ENCODE measurements around the gene TMSB10. TPM values are rescaled to one million over a fixed set of nuclear protein-coding genes. Genes with fewer than 3 reads are reported as not detected.
A peak's percentile ranks its signal among the peaks of the same experiment; 100 is the strongest.

The TMSB10 gene
- total and polyA plus RNA-seq, 2 experiments from 2014 or later: 834 to 2,942 TPM

DNA sequence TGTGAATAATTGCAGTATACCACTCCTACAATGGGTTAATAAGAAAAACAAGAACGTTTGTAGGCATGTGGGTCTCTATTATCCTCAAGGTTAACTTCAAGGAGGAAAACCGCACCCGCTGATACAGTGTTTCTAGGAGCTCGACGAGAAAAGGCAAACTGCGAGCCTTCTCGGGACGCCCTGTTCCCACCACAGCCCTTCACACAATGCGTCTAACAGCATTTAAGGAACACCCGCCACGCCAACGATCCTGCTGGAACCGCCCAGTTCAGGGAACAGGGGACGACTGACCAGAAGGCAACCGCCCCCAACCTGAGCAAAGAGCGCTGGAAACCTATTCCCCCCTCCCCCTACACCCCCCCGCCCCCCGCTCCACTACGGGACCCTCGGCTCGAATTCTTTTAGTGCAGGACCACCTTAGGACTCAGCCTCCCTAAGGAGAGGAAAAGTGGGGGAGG lies 710 bp upstream of the TMSB10 start:
- peak overlapping the region; percentile 92 for H3K4me2 ChIP-seq
- no peaks in the 10 kb centered on the region for H3K36me3 ChIP-seq (ENCODE audit: insufficient read depth)
- ATAC-seq: peak; percentile 64
- peaks cover 3% of the 10 kb centered on the region; the same call in 1 of the 2 replicates for H3F3A ChIP-seq (replicated peaks; ENCODE audit: low read depth)
- no peak for TF ChIP-seq ZNF331 (CRISPR knock-in tag; IDR thresholded peaks at IDR 0.05; ENCODE audit: low read depth)
- TF ChIP-seq, protein P1, sequence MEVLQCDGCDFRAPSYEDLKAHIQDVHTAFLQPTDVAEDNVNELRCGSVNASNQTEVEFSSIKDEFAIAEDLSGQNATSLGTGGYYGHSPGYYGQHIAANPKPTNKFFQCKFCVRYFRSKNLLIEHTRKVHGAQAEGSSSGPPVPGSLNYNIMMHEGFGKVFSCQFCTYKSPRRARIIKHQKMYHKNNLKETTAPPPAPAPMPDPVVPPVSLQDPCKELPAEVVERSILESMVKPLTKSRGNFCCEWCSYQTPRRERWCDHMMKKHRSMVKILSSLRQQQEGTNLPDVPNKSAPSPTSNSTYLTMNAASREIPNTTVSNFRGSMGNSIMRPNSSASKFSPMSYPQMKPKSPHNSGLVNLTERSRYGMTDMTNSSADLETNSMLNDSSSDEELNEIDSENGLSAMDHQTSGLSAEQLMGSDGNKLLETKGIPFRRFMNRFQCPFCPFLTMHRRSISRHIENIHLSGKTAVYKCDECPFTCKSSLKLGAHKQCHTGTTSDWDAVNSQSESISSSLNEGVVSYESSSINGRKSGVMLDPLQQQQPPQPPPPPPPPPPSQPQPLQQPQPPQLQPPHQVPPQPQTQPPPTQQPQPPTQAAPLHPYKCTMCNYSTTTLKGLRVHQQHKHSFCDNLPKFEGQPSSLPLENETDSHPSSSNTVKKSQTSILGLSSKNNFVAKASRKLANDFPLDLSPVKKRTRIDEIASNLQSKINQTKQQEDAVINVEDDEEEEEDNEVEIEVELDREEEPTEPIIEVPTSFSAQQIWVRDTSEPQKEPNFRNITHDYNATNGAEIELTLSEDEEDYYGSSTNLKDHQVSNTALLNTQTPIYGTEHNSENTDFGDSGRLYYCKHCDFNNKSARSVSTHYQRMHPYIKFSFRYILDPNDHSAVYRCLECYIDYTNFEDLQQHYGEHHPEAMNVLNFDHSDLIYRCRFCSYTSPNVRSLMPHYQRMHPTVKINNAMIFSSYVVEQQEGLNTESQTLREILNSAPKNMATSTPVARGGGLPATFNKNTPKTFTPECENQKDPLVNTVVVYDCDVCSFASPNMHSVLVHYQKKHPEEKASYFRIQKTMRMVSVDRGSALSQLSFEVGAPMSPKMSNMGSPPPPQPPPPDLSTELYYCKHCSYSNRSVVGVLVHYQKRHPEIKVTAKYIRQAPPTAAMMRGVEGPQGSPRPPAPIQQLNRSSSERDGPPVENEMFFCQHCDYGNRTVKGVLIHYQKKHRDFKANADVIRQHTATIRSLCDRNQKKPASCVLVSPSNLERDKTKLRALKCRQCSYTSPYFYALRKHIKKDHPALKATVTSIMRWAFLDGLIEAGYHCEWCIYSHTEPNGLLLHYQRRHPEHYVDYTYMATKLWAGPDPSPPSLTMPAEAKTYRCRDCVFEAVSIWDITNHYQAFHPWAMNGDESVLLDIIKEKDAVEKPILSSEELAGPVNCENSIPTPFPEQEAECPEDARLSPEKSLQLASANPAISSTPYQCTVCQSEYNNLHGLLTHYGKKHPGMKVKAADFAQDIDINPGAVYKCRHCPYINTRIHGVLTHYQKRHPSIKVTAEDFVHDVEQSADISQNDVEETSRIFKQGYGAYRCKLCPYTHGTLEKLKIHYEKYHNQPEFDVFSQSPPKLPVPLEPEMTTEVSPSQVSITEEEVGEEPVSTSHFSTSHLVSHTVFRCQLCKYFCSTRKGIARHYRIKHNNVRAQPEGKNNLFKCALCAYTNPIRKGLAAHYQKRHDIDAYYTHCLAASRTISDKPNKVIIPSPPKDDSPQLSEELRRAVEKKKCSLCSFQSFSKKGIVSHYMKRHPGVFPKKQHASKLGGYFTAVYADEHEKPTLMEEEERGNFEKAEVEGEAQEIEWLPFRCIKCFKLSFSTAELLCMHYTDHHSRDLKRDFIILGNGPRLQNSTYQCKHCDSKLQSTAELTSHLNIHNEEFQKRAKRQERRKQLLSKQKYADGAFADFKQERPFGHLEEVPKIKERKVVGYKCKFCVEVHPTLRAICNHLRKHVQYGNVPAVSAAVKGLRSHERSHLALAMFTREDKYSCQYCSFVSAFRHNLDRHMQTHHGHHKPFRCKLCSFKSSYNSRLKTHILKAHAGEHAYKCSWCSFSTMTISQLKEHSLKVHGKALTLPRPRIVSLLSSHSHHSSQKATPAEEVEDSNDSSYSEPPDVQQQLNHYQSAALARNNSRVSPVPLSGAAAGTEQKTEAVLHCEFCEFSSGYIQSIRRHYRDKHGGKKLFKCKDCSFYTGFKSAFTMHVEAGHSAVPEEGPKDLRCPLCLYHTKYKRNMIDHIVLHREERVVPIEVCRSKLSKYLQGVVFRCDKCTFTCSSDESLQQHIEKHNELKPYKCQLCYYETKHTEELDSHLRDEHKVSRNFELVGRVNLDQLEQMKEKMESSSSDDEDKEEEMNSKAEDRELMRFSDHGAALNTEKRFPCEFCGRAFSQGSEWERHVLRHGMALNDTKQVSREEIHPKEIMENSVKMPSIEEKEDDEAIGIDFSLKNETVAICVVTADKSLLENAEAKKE (CRISPR knock-in tag; IDR thresholded peaks at IDR 0.05): no peak
- TF ChIP-seq, protein P2, sequence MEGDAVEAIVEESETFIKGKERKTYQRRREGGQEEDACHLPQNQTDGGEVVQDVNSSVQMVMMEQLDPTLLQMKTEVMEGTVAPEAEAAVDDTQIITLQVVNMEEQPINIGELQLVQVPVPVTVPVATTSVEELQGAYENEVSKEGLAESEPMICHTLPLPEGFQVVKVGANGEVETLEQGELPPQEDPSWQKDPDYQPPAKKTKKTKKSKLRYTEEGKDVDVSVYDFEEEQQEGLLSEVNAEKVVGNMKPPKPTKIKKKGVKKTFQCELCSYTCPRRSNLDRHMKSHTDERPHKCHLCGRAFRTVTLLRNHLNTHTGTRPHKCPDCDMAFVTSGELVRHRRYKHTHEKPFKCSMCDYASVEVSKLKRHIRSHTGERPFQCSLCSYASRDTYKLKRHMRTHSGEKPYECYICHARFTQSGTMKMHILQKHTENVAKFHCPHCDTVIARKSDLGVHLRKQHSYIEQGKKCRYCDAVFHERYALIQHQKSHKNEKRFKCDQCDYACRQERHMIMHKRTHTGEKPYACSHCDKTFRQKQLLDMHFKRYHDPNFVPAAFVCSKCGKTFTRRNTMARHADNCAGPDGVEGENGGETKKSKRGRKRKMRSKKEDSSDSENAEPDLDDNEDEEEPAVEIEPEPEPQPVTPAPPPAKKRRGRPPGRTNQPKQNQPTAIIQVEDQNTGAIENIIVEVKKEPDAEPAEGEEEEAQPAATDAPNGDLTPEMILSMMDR (conservative IDR thresholded peaks at IDR 0.05; ENCODE audit: low read depth in 2 of 2): no peak
- no peak overlapping the region for H3K27ac Mint-ChIP-seq
- peaks cover 23% of the 10 kb centered on the region for H3K27me3 ChIP-seq (ENCODE audit: insufficient read depth)
- peaks cover 7% of the 10 kb centered on the region for H3K79me2 ChIP-seq (replicated peaks; ENCODE audit: insufficient read depth)
- peak overlapping the region; percentile 95 for H3K4me3 ChIP-seq
- H3K4me3 Mint-ChIP-seq: peak overlapping the region; percentile 83
- H3K4me1 Mint-ChIP-seq: peaks cover 21% of the 10 kb centered on the region; the same call in 2 of the 3 replicates
- no peaks in the 10 kb centered on the region for H4K20me1 ChIP-seq (replicated peaks; ENCODE audit: insufficient read depth)
- H2AFZ ChIP-seq: peak overlapping the region; percentile 89; the same call in 1 of the 2 replicates
- H3K9me2 ChIP-seq (ENCODE audit: insufficient read depth): peaks cover 8% of the 10 kb centered on the region
- peaks cover 4% of the 10 kb centered on the region; the same call in 2 of the 3 replicates for H3K9me3 Mint-ChIP-seq
- H3K27ac ChIP-seq (ENCODE audit: low read depth): no peak overlapping the region
- peaks cover 27% of the 10 kb centered on the region for H3K27me3 Mint-ChIP-seq (ENCODE audit: insufficient read depth, low read depth, poor library complexity)
- peaks cover 30% of the 10 kb centered on the region for H3K36me3 Mint-ChIP-seq (ENCODE audit: low read depth)
- DNase-seq (ENCODE audit: low spot score): peak; percentile 83
- H3K4me1 ChIP-seq (ENCODE audit: insufficient read depth): peaks cover 10% of the 10 kb centered on the region

All from GM23338 (cell line).